ENCODE data around the gene NECAB2.

The NECAB2 gene

DNA sequence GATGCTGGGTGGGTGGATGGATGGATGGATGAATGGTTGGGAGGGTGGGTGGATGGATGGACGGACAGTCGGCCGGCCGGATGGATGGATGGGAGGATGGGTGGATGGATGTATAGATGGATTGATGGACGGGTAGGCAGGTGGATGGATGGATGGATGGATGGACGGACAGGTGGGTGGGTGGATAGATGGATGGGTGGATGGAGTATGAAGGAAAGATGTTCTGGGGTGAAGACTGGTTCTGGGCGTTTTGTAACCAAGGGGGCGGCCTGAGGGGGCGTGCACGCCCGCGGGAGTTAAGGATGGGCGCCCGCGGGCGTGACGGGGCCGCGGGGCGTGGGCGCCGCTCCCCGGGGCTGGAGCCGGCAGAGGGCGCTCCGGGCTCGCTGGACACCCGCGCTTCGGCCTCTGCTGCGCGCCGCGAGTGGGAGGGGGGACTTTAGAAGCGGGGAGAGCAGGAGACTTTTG, at the start of gene NECAB2:
Gene NECAB2, plus strand, starts transcription at position 407 of the 468 bp plus-strand sequence. CDS start 405 bp downstream, outside the sequence.
- no peak within 1 kb of the TSS for H3K9ac ChIP-seq (ENCODE audit: low read length)
- H3K4me2 ChIP-seq (ENCODE audit: low read depth, low read length), result no peak within 1 kb of the TSS
- no peak for TF ChIP-seq EZH2 (optimal IDR thresholded peaks at IDR 0.05; ENCODE audit: low read depth, low read length)
- TF ChIP-seq, protein P1, sequence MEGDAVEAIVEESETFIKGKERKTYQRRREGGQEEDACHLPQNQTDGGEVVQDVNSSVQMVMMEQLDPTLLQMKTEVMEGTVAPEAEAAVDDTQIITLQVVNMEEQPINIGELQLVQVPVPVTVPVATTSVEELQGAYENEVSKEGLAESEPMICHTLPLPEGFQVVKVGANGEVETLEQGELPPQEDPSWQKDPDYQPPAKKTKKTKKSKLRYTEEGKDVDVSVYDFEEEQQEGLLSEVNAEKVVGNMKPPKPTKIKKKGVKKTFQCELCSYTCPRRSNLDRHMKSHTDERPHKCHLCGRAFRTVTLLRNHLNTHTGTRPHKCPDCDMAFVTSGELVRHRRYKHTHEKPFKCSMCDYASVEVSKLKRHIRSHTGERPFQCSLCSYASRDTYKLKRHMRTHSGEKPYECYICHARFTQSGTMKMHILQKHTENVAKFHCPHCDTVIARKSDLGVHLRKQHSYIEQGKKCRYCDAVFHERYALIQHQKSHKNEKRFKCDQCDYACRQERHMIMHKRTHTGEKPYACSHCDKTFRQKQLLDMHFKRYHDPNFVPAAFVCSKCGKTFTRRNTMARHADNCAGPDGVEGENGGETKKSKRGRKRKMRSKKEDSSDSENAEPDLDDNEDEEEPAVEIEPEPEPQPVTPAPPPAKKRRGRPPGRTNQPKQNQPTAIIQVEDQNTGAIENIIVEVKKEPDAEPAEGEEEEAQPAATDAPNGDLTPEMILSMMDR (IDR thresholded peaks at IDR 0.05; ENCODE audit: low read length), result peak; percentile 20; the same call in 1 of the 2 replicates
- no peaks in the 10 kb centered on the region for H3F3A ChIP-seq (ENCODE audit: insufficient read depth, low read length)
- no peak within 1 kb of the TSS for H3K4me3 ChIP-seq (ENCODE audit: low read length)
- H3K36me3 ChIP-seq (replicated peaks; ENCODE audit: insufficient read depth, low read length), result no peaks in the 10 kb centered on the region
- H4K20me1 ChIP-seq (ENCODE audit: insufficient read depth, low read length), result no peaks in the 10 kb centered on the region
- peaks cover 15% of the 10 kb centered on the region for H3K27me3 ChIP-seq (replicated peaks; ENCODE audit: insufficient read depth, low read length)
- H3K9me2 ChIP-seq (replicated peaks; ENCODE audit: insufficient read depth, low read length), result no peaks in the 10 kb centered on the region
- H3K27ac ChIP-seq (ENCODE audit: low read length), result no peak within 1 kb of the TSS
- no peaks in the 10 kb centered on the region for H3K4me1 ChIP-seq (ENCODE audit: low read length)
- H3K9me3 ChIP-seq (replicated peaks; ENCODE audit: insufficient read depth, low read length), result no peaks in the 10 kb centered on the region
- H3K79me2 ChIP-seq (ENCODE audit: low read length), result no peaks in the 10 kb centered on the region
- DNase-seq, result no peak
- H2AFZ ChIP-seq (ENCODE audit: low read length), result no peak within 1 kb of the TSS

DNA sequence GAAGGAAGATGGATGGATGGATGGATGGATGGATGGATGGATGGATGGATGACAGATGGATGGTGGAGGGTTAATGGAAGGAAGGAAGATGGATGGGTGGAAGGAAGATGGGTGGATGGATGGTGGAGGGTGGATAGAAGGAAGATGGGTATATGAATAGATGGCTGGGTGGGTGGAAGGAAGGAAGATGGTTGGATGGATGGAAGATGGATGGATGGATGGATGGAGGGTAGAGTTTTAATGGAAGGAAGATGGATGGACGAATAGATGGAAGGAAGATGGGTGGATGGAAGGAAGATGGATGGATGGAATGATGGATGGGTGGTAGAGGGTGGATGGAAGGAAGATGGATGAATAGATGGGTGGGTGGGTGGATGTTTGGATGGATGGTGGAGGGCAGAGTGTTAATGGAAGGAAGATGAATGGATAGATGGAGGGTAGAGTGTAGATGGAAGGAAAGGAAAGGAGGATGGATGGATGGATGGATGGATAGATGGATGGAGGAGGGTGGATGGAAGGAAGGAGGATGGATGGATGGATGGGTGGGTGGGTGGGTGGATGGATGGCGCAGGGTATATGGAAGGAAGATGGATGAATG, 47.1 kb upstream of the NECAB2 start:
- Histone ChIP-seq H3K4me1 (ENCODE audit: low read length) (no peaks in the 10 kb centered on the region), H2AFZ (ENCODE audit: low read length) (no peak overlapping the region), H3K4me3 (ENCODE audit: low read length) (no peak overlapping the region), H3K79me2 (ENCODE audit: low read length) (no peaks in the 10 kb centered on the region), H3K27ac (ENCODE audit: low read length) (no peak overlapping the region), H3K4me2 (ENCODE audit: low read depth, low read length) (no peak overlapping the region), H3K36me3 (replicated peaks; ENCODE audit: insufficient read depth, low read length) (no peaks in the 10 kb centered on the region), H3F3A (ENCODE audit: insufficient read depth, low read length) (no peaks in the 10 kb centered on the region), H3K9ac (ENCODE audit: low read length) (no peak overlapping the region), H3K9me2 (replicated peaks; ENCODE audit: insufficient read depth, low read length) (no peaks in the 10 kb centered on the region), H3K27me3 (replicated peaks; ENCODE audit: insufficient read depth, low read length) (no peaks in the 10 kb centered on the region), H3K9me3 (replicated peaks; ENCODE audit: insufficient read depth, low read length) (no peaks in the 10 kb centered on the region), H4K20me1 (ENCODE audit: insufficient read depth, low read length) (no peaks in the 10 kb centered on the region)
- no peak for DNase-seq
- TF ChIP-seq EZH2phosphoT487 (IDR thresholded peaks at IDR 0.05; ENCODE audit: low read length), result no peak
- TF ChIP-seq, protein P1 (IDR thresholded peaks at IDR 0.05; ENCODE audit: low read length), result no peak
- TF ChIP-seq EZH2 (optimal IDR thresholded peaks at IDR 0.05; ENCODE audit: low read depth, low read length), result no peak

DNA sequence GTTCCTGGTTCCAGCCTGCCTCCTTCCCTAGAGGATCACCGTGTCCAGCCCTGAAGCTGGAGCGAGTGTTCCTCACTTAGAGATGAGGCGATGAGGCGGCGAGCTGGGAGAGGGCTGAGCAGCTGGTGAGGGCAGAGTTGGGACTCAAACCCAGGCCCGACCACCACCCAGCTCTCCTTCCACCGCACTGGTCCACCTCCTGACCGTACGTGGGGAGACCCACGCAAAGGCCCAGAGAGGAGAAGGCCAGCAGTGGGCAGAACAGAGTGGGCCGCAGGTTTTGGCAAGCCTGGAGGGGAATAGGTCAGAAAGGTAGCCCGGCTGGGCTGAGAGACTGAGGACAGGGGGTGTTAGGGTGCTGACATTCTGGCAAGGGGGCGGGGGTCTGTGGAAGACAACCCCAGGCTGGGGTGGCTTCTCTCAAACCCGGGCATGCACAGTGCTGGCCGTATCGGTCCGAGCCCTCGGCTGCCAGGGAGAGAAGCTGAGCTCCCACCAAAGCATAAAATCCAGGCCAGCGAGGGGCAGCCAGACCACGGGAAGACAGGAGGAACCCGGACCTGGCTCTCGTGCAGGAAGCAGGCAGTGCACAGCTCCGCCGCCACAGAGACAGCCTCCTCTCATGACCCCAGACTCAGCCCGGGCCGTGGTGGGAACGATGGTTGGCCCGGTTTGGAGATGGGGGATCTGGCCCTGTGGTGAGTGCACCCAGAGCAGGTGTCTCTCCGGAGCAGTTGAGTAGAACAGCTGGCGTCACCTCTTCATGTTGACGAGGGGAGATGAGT, 44.3 kb upstream of the NECAB2 start:
- H3K27ac ChIP-seq (ENCODE audit: low read length), result no peak overlapping the region
- no peaks in the 10 kb centered on the region for H3K9me2 ChIP-seq (replicated peaks; ENCODE audit: insufficient read depth, low read length)
- no peak overlapping the region for H3K4me2 ChIP-seq (ENCODE audit: low read depth, low read length)
- no peaks in the 10 kb centered on the region for H3K9me3 ChIP-seq (replicated peaks; ENCODE audit: insufficient read depth, low read length)
- H3F3A ChIP-seq (ENCODE audit: insufficient read depth, low read length), result no peaks in the 10 kb centered on the region
- H3K27me3 ChIP-seq (replicated peaks; ENCODE audit: insufficient read depth, low read length), result no peaks in the 10 kb centered on the region
- no peak overlapping the region for H3K4me3 ChIP-seq (ENCODE audit: low read length)
- no peaks in the 10 kb centered on the region for H3K36me3 ChIP-seq (replicated peaks; ENCODE audit: insufficient read depth, low read length)
- H3K79me2 ChIP-seq (ENCODE audit: low read length), result no peaks in the 10 kb centered on the region
- no peak overlapping the region for H2AFZ ChIP-seq (ENCODE audit: low read length)
- H3K4me1 ChIP-seq (ENCODE audit: low read length), result no peaks in the 10 kb centered on the region
- H4K20me1 ChIP-seq (ENCODE audit: insufficient read depth, low read length), result no peaks in the 10 kb centered on the region
- no peak overlapping the region for H3K9ac ChIP-seq (ENCODE audit: low read length)
- no peak for TF ChIP-seq EZH2phosphoT487 (IDR thresholded peaks at IDR 0.05; ENCODE audit: low read length)
- TF ChIP-seq, protein P1 (IDR thresholded peaks at IDR 0.05; ENCODE audit: low read length), result no peak
- TF ChIP-seq EZH2 (optimal IDR thresholded peaks at IDR 0.05; ENCODE audit: low read depth, low read length), result no peak
- DNase-seq, result no peak
